GM12878 (cell line): ENCODE data around the gene UBE2QL1. TPM values are rescaled to one million over a fixed set of nuclear protein-coding genes. Genes with fewer than 3 reads are reported as not detected.

ENCODE experiments used
- ATAC-seq: fragments of 200-7000 bp; cut with Tn5 transposase; 3 replicates; pipeline ENCODE4 v1.9.1; 2020; ENCODE audit warnings: mild to moderate bottlenecking, moderate library complexity
- BruUV-seq: library from RNA; stranded (reverse); fragments of 400-500 nt; replicated peaks from 2 replicates; lab custom pipeline; 2021; lab: Mats Ljungman, UMichigan
- CTCF ChIA-PET: fragments of 300-600 bp; sonication (Branson Sonifier 250); formaldehyde crosslinking; extraction: SDS; loops from one replicate; lab custom pipeline; 2021; ENCODE audit warnings: inconsistent platforms; lab: Yijun Ruan, JAX
- POLR2A ChIA-PET: fragments of 350-600 bp; formaldehyde crosslinking; extraction: SDS; loops from one replicate; lab custom pipeline; 2021; ENCODE audit warnings: inconsistent platforms; lab: Charles Lee
- RAD21 ChIA-PET: fragments of 300-600 bp; sonication (Branson Sonifier 250); formaldehyde crosslinking; loops from one replicate; lab custom pipeline; 2023; ENCODE audit warnings: antibody characterized with exemption; ENCODE audit not compliant: unreplicated experiment; lab: Charles Lee
- SMC1A ChIA-PET: fragments of 300-600 bp; sonication (Branson Sonifier 250); formaldehyde crosslinking; loops from one replicate; lab custom pipeline; 2023; ENCODE audit not compliant: unreplicated experiment, uncharacterized antibody; lab: Charles Lee
- DNase-seq: peaks from one replicate; pipeline ENCODE4 v3.0.0-alpha.2; 2011; ENCODE audit warnings: low read depth, low spot score
- FAIRE-seq: peaks from 3 replicates; lab custom pipeline; 2011; peaks lifted over from hg19 to GRCh38; lab: Jason Lieb, UNC
- H2AFZ ChIP-seq: 2 replicates; pipeline ENCODE4 v1.6.0; 2011; ENCODE audit warnings: low read depth, low read length, control low read depth; ENCODE audit not compliant: control insufficient read depth
- H3K27ac ChIP-seq: 2 replicates; pipeline ENCODE4 v1.5.1; 2011; ENCODE audit warnings: control low read depth; ENCODE audit not compliant: control insufficient read depth, insufficient read depth
- H3K27me3 ChIP-seq, 2 experiments: replicated peaks in 1 of 2; 2 replicates each; pipeline versions ENCODE4 v1.6.0 to v1.6.1; 2011; ENCODE audit warnings: low read length in 1 of 2; ENCODE audit not compliant: control insufficient read depth in 2 of 2, insufficient read depth in 2 of 2
- H3K36me3 ChIP-seq, 2 experiments: 2 replicates each; pipeline ENCODE4 v1.5.1; 2011; ENCODE audit warnings: low read length in 1 of 2; ENCODE audit not compliant: control insufficient read depth in 2 of 2, insufficient read depth in 2 of 2
- H3K4me1 ChIP-seq: 2 replicates; pipeline ENCODE4 v1.6.1; 2011; ENCODE audit warnings: mild to moderate bottlenecking, low read length, moderate library complexity, mixed read lengths; ENCODE audit not compliant: control insufficient read depth, insufficient read depth
- H3K4me2 ChIP-seq: 2 replicates; pipeline ENCODE4 v1.6.0; 2011; ENCODE audit warnings: control low read depth; ENCODE audit not compliant: control insufficient read depth, insufficient read depth
- H3K4me3 ChIP-seq: fragments of 200-600 bp; sonication (generic); 2 replicates; pipeline ENCODE4 v1.5.1; 2016
- H3K79me2 ChIP-seq: 2 replicates; pipeline ENCODE4 v1.6.0; 2011; ENCODE audit warnings: low read length; ENCODE audit not compliant: control insufficient read depth, insufficient read depth
- H3K9ac ChIP-seq: 2 replicates; pipeline ENCODE4 v1.8.0; 2011; ENCODE audit warnings: low read length, control low read depth, mixed read lengths; ENCODE audit not compliant: control insufficient read depth, insufficient read depth
- H3K9me3 ChIP-seq: replicated peaks from 3 replicates; pipeline ENCODE4 v1.5.1; 2011; ENCODE audit warnings: mild to moderate bottlenecking, low read length; ENCODE audit not compliant: control insufficient read depth, insufficient read depth
- H4K20me1 ChIP-seq: 2 replicates; pipeline ENCODE4 v1.6.0; 2011; ENCODE audit not compliant: control insufficient read depth, insufficient read depth
- HDGF ChIP-seq: fragments of 450-650 bp; IDR thresholded peaks from 2 replicates; pipeline ENCODE4 v1.6.1; 2016; ENCODE audit warnings: antibody characterized with exemption
- NRF1 ChIP-seq: conservative IDR thresholded peaks from 2 replicates; pipeline ENCODE4 v1.6.1; 2011; ENCODE audit warnings: mild to moderate bottlenecking, low read depth, low read length, improper control_type of control experiment
- RELA ChIP-seq: fragments of 450-650 bp; IDR thresholded peaks from 2 replicates; pipeline ENCODE4 v1.8.0; 2014; ENCODE audit warnings: borderline replicate concordance; ENCODE audit not compliant: partially characterized antibody
- SMC3 ChIP-seq: IDR thresholded peaks from 2 replicates; pipeline ENCODE4 v1.6.1; 2011; ENCODE audit warnings: low read length, improper control_type of control experiment, borderline replicate concordance
- TBL1XR1 ChIP-seq: IDR thresholded peaks from 2 replicates; pipeline ENCODE4 v1.6.1; 2012; ENCODE audit warnings: low read depth, low read length, improper control_type of control experiment
- YBX1 ChIP-seq: fragments of 450-650 bp; IDR thresholded peaks from 2 replicates; pipeline ENCODE4 v1.6.1; 2016; ENCODE audit warnings: antibody characterized with exemption
- whole genome bisulfite sequencing: methylation state at CpG from one replicate; pipeline ENCODE4 v1.1.6; 2016; ENCODE audit warnings: low lambda C conversion rate; ENCODE audit not compliant: insufficient replicate concordance, insufficient coverage; ENCODE audit errors: missing lambda C conversion rate; 5-methylcytosine and 5-hydroxymethylcytosine counted together
- in situ Hi-C: fragments of 300-500 bp; cut with MboI; formaldehyde crosslinking; loops from 9 replicates; pipeline ENCODE4 v1.14.3; 2018; ENCODE audit warnings: mixed read lengths
- intact Hi-C: fragments of 100-400 bp; cut with micrococcal nuclease; formaldehyde crosslinking; loops from one replicate; pipeline ENCODE4 v1.14.2; 2022; ENCODE audit not compliant: unreplicated experiment
- polyA plus RNA-seq, 11 experiments: library from polyadenylated mRNA; depleted of rRNA in 4 of 11; unstranded in 6 of 11; stranded (reverse) in 5 of 11; fragments of >200 nt; fragmentation: Nextera tagmentation in 4 of 11; fragmentation: Illumina TruSeq in 1 of 11; extraction: Ambion mirVana in 4 of 11; extraction: Trizol in 1 of 11; gene quantifications; 1 replicate in 1 of 11; 2 replicates in 10 of 11; pipeline versions ENCODE4 v1.2.1 to v1.2.3, GENCODE V29; 2011 to 2016; ENCODE audit warnings: inconsistent platforms in 2 of 11, missing spikeins in 2 of 11, low read depth in 1 of 11
- total RNA-seq, 4 experiments: library from RNA; depleted of rRNA in 3 of 4; stranded (reverse); fragments of >200 nt in 3 of 4; fragmentation: Illumina TruSeq in 1 of 4; extraction: Trizol in 1 of 4; gene quantifications; 2 replicates each; pipeline versions ENCODE4 v1.2.1 to v1.2.3, GENCODE V29; 2013 to 2021
- TF ChIP-seq, protein P1 (sequence below): fragments of 150-350 bp; IDR thresholded peaks from 2 replicates; pipeline ENCODE4 v1.6.1; 2016; ENCODE audit warnings: low read depth, low read length

UBE2QL1 gene
- total and polyA plus RNA-seq, 10 of the 15 experiments (the other 5 are each of a cell fraction or from before 2014, with no cell fraction given) = 0.03 to 0.62 (median 0.04) TPM; not detected in 6

DNA sequence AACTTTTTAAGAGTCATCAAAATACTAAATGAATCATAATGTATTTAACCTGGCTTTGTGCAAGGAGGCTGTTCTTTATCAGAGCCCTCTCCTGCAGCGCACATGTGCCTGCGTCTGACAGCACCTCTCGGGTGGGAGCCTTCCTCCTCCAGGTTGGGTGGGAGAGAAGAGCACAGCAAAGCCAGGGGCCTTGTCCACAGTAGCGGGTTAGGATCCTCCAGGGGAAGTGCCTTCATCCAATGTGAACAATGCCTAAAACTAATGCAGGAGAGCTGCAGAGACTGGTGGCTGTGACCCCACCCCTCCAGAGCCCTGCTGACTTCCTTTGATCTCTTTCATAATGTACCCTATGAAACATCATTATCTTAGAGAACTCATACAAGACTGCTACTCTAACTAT lies 10.2 kb downstream of the UBE2QL1 start:
- ChIA-PET SMC1A (no interaction called here), RAD21 (no interaction called here)
- Histone ChIP-seq H3K4me2 (no peak overlapping the region), H4K20me1 (no peaks in the 10 kb centered on the region), H3K36me3 (no peaks in the 10 kb centered on the region), H3K27me3 (peaks cover 0 to 2% of the 10 kb centered on the region in 2 experiments; a peak in 3 of 4 replicates), H3K9me3 (no peaks in the 10 kb centered on the region; the same call in 2 of the 3 replicates)
- WGBS = 73% methylated on average over 4 of the region's 4 CpGs
- FAIRE-seq = no peak
- BruUV-seq = no TSS peak
- no peak for TF ChIP-seq TBL1XR1
- TF ChIP-seq YBX1 = no peak
- TF ChIP-seq SMC3 = no peak
- TF ChIP-seq, protein P1, sequence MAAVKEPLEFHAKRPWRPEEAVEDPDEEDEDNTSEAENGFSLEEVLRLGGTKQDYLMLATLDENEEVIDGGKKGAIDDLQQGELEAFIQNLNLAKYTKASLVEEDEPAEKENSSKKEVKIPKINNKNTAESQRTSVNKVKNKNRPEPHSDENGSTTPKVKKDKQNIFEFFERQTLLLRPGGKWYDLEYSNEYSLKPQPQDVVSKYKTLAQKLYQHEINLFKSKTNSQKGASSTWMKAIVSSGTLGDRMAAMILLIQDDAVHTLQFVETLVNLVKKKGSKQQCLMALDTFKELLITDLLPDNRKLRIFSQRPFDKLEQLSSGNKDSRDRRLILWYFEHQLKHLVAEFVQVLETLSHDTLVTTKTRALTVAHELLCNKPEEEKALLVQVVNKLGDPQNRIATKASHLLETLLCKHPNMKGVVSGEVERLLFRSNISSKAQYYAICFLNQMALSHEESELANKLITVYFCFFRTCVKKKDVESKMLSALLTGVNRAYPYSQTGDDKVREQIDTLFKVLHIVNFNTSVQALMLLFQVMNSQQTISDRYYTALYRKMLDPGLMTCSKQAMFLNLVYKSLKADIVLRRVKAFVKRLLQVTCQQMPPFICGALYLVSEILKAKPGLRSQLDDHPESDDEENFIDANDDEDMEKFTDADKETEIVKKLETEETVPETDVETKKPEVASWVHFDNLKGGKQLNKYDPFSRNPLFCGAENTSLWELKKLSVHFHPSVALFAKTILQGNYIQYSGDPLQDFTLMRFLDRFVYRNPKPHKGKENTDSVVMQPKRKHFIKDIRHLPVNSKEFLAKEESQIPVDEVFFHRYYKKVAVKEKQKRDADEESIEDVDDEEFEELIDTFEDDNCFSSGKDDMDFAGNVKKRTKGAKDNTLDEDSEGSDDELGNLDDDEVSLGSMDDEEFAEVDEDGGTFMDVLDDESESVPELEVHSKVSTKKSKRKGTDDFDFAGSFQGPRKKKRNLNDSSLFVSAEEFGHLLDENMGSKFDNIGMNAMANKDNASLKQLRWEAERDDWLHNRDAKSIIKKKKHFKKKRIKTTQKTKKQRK = no peak
- TF ChIP-seq NRF1 = no peak
- TF ChIP-seq HDGF = no peak
- TF ChIP-seq RELA = no peak
- TF ChIP-seq, all 136 proteins: peak for 0
- H3K9ac ChIP-seq = no peak overlapping the region
- no peaks in the 10 kb centered on the region for H3K4me1 ChIP-seq
- DNase-seq = no peak
- in situ Hi-C loops (no loop called here), intact Hi-C loops (loop anchor here (10.0 kb wide), 1 partner anchor 964 kb away; no protein-coding TSS in a partner anchor)
- H2AFZ ChIP-seq = no peak overlapping the region
- ATAC-seq = no peak
- no peak overlapping the region for H3K27ac ChIP-seq
- H3K79me2 ChIP-seq = no peaks in the 10 kb centered on the region
- CTCF ChIA-PET = no interaction called here
- H3K4me3 ChIP-seq = no peak overlapping the region
- POLR2A ChIA-PET = no interaction called here
